HTERT RPE-1 (cell line): ENCODE data around the gene ZFPL1.

Source experiments
- in situ Hi-C: fragments of 300-500 bp; cut with MboI; formaldehyde crosslinking; loops from 4 replicates; pipeline ENCODE4 v1.14.3; 2020; ENCODE audit warnings: low sequenced_read_pairs

Gene ZFPL1

GRCh38 chr11:65127473-65128181 is 43.6 kb downstream of the ZFPL1 start:
- in situ Hi-C loops, result no loop called here

- in situ Hi-C loops, result no loop called here
Measured at GRCh38 chr11:65128182-65129145, 44.4 kb downstream of the ZFPL1 start.

DNA sequence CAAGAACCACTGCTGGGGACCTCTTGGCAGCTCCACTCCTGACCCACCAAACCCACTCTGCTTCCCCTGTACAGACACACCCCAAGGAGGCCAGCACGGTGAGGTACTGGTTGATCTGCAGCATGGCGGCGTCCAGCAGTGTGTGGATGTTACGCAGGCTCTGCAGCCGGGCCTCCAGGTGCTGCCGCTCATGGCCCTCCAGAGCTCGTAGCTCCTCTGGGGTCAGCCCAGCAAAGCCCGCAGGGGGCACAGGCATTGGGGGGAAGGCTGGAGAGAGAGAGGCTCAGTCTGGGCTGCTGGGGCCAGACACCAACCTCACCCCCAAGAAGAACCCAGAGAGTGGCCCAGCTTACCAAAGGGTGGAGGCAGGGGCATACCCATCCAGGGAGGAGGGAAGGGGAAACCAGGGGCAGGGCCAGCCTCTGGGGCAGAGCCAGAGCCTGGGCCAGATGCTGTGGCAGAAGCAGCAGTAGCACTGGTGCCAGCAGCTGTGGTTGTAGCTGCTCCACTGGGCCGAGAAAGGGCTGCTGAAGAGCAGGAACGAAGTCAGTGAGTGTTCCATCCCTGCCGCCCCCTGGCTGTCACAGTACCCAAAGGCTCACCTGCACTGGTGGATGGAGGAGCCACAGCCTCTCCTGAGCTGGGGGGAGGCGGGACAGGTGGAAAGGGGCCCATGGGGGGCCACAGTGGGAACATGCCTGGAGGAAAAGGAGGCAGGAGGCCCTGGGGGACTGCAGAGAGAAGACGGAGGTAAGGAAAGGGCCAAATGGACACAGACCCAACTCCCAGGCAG is 45.8 kb downstream of the ZFPL1 start:
- in situ Hi-C loops, result no loop called here

- in situ Hi-C loops, result no loop called here
Measured at GRCh38 chr11:65130631-65131416, 46.8 kb downstream of the ZFPL1 start.

- in situ Hi-C loops, result no loop called here
Measured at GRCh38 chr11:65131417-65131776, 47.4 kb downstream of the ZFPL1 start.

DNA sequence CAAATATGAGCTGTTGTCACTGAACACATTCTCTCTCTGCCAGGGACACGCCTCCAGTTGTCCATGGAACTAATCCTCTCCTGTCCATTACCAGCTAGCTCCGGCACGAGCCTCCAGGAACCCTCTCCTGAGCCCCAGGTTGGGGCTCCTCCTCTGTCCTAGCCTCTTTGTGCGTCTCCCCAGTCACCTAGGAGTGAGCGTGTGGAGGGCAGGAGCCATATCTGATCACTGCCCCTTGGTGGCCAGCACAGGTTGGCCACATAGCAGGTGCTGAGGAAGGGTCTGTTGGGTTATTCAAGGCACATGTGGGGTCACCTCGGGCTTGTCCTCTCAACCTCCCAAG is 47.8 kb downstream of the ZFPL1 start:
- in situ Hi-C loops, result no loop called here

DNA sequence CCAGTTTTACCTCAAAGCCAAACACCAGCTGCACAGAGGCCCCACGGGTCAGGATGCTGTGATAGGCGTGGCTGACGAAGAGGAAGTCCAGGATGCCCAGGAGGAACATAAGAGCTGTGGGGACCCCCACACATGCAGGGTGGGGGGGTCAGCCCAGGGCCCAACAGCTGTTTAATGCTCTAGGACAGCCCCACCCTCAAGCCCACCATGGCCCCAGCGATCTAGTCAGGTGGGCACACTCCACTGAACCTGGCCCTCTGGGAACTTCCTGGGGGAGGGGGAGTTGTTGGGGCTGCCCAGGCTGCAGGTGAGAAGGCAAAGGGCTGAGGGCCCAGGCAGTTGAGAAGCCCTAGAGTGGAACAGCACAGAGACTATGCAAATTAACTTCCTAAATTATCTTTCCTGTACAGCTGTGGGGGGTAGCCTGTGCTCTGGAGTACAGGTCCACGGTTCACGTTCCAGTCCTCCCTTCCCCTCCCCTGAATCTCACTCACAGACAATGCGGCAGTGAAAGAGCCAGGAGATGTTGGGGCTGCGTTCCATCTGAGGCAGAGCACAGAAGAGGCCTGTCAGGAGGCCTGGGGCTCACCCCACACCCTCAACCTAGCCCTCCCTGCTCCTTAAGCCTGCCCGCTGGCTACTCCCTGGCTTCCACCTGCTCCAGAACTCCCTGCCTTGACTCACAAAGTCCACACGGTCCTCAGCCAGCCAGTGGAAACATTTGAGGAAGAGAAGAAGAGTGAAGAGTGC is 48.4 kb downstream of the ZFPL1 start:
- in situ Hi-C loops, result no loop called here

DNA sequence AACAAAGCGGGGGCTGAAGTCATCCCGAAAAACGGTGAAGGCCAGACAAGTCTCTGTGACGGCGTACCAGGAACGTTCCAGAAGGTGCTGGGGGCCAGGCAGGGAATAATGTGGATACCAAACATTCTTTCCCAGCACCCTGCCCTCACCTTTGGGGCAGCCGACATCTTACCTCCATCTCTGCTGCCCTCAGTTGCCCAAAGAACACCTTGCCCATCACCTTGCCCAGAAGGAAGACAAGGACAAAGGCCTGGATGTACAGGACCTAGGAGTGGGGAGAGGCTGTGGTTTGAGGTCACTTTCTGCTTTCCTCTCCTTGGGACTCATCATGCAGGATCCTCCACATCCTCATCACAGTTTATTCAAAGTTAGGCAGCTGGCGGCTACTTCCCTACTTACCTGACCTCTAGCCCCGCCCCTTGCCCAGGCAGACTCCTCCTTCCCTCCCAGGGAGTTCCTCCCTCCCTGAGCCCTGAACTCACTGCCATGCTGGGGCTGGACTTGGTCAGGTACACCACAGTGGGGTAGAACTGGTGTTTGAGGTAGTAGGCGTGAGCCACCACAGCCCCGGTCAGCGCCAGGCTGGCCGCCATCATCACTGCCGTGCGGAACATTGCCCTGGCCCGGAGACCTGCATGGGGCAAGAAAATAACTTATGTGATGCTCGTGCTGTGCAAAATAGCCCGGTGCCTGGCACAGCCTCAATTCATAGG is 49.1 kb downstream of the ZFPL1 start:
- in situ Hi-C loops, result no loop called here

DNA sequence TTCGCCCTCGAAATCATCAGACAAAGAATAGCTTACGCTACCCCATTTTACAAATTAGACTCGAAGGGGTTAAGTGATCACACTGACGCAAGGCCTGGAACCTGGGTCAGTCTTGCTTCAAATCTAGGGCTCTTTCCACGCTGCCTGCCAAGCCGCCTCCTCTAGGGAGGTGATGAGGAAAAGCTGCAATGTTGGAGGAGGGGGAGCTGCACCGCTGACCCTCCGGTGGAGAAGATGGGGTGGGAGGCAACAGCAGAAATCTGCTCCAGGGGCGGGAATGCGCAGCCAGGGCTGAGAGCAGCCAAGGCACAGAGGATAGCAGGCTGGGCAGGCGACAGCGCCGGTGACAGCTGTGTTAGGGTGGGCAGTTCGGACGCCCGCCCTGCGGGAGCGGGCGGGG is 49.7 kb downstream of the ZFPL1 start:
- in situ Hi-C loops, result no loop called here

GRCh38 chr11:65134240-65134951 is 50.4 kb downstream of the ZFPL1 start, which contains the start of gene SYVN1:
TSS of gene SYVN1 (minus strand) at chr11:65134519. CDS start at chr11:65133601, 918 bp downstream.
- in situ Hi-C loops, result no loop called here

DNA sequence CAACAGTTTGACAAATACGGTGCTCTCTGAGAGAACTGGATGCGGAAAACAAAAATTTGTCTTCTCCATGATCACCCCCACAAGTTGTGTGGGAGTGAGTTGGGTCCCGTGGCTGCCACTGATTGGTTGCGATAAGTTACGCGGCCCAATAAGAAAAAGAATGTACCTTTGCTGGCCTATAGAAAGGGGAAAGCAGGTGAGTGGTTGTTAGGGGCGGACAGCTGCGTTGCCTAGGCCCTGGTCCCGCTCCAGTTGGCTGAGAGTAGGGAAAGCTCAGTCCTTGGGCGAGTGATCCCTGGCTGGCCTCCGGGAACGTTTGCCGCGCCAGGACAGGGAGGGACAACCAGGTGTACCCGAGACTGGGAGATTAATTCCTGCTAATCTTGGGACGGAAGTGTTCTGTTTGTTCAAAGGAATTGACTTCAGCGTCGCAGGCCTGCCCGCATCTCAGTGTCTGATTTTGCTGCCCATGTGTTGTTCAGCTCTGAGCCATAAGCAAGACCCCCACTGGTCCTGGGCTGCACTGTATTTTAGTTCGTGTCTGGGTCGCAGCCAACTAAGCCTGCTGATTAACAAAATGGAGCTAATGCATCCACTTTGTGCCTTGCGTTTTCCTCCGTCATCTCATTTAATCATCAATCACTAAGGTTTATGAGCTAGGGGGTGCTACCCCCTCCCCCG is 51.1 kb downstream of the ZFPL1 start:
- in situ Hi-C loops, result no loop called here

GRCh38 chr11:65135633-65136145 is 51.7 kb downstream of the ZFPL1 start:
- in situ Hi-C loops, result no loop called here

DNA sequence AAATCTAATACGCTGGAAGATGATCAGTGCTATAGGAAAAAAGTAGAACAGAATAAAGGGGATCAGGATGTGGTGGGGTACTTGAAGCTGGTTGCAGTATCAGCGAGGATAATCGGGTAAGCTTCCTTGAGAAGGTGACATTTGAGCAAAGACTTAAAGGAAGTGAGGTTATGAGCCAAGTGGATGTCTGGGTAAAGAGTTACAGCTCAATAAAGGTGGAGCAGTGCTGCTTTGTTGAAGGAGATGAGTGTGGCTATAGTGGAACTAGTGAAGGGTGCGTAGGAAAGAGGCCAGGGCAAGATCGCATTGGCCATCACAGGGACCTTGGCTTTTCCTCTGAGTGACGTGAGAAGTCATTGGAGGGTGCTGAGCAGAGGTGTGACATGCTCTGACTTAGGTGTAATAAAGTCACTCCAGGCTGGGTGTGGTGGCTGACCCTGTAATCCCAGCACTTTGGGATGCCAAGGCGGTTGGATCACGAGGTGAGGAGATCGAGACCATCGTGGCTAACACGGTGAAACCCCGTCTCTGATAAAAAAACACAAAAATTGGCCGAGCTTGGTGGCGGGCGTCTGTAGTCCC is 52.6 kb downstream of the ZFPL1 start:
- in situ Hi-C loops, result no loop called here
